Measurements from ENCODE around the gene IRX5.

IRX5 gene

GRCh38 chr16:54892981-54893380, 37.7 kb upstream of the IRX5 start:
- TF ChIP-seq CTCF (IDR thresholded peaks at IDR 0.05; ENCODE audit: low read depth, low read length): no peak
- in situ Hi-C loops (cut with HindIII; ENCODE audit: low sequenced_read_pairs): no loop called here
- H3K4me3 ChIP-seq (ENCODE audit: low read depth, low read length): no peak overlapping the region
- no peak for DNase-seq (ENCODE audit: low read depth, low spot score)

GRCh38 chr16:54897930-54898329, 32.7 kb upstream of the IRX5 start:
- DNase-seq (ENCODE audit: low read depth, low spot score): no peak
- in situ Hi-C loops (cut with HindIII; ENCODE audit: low sequenced_read_pairs): no loop called here
- TF ChIP-seq CTCF (IDR thresholded peaks at IDR 0.05; ENCODE audit: low read depth, low read length): no peak

GRCh38 chr16:54901606-54902005, 29.1 kb upstream of the IRX5 start:
- in situ Hi-C loops (cut with HindIII; ENCODE audit: low sequenced_read_pairs): no loop called here
- TF ChIP-seq CTCF (IDR thresholded peaks at IDR 0.05; ENCODE audit: low read depth, low read length): no peak
- H3K4me3 ChIP-seq (ENCODE audit: low read depth, low read length): no peak overlapping the region
- DNase-seq (ENCODE audit: low read depth, low spot score): no peak

More at GRCh38 chr16:54897930-54898329, 32.7 kb upstream of the IRX5 start:
- no peak overlapping the region for H3K4me3 ChIP-seq (ENCODE audit: low read depth, low read length)

GRCh38 chr16:54903047-54903446, 27.6 kb upstream of the IRX5 start:
- H3K4me3 ChIP-seq (ENCODE audit: low read depth, low read length): no peak overlapping the region
- no peak for DNase-seq (ENCODE audit: low read depth, low spot score)
- in situ Hi-C loops (cut with HindIII; ENCODE audit: low sequenced_read_pairs): no loop called here
- TF ChIP-seq CTCF (IDR thresholded peaks at IDR 0.05; ENCODE audit: low read depth, low read length): no peak

- no peak overlapping the region for H3K4me3 ChIP-seq (ENCODE audit: low read depth, low read length)
- no peak for DNase-seq (ENCODE audit: low read depth, low spot score)
- in situ Hi-C loops (cut with HindIII; ENCODE audit: low sequenced_read_pairs): no loop called here
- TF ChIP-seq CTCF (IDR thresholded peaks at IDR 0.05; ENCODE audit: low read depth, low read length): no peak
Measured at GRCh38 chr16:54911079-54911478, 19.6 kb upstream of the IRX5 start.

- no peak for DNase-seq (ENCODE audit: low read depth, low spot score)
- TF ChIP-seq CTCF (IDR thresholded peaks at IDR 0.05; ENCODE audit: low read depth, low read length): no peak
- H3K4me3 ChIP-seq (ENCODE audit: low read depth, low read length): no peak overlapping the region
- in situ Hi-C loops (cut with HindIII; ENCODE audit: low sequenced_read_pairs): no loop called here
Measured at GRCh38 chr16:54912720-54913119, 17.9 kb upstream of the IRX5 start.
